Iris pigment epithelial cell (primary cell): ENCODE data around the gene ARHGAP32.

Source experiments
- DNase-seq: peaks from one replicate; pipeline ENCODE4 v3.0.0-alpha.2; 2011; ENCODE audit warnings: low read depth

ARHGAP32 gene

GRCh38 chr11:129192150-129192549 is at the start of gene ARHGAP32:
ARHGAP32 (minus strand) TSS chr11:129192325; CDS start chr11:129192198, 127 bp downstream.
- no peak for DNase-seq

GRCh38 chr11:129239207-129239606 is 47.1 kb upstream of the ARHGAP32 start:
- no peak for DNase-seq

- no peak for DNase-seq
Observed at GRCh38 chr11:129237880-129238638, 45.9 kb upstream of the ARHGAP32 start.

GRCh38 chr11:129237456-129237855 is 45.3 kb upstream of the ARHGAP32 start:
- no peak for DNase-seq

GRCh38 chr11:129236850-129237249 is 44.7 kb upstream of the ARHGAP32 start:
- DNase-seq = no peak

- no peak for DNase-seq
Observed at GRCh38 chr11:129234978-129235377, 42.9 kb upstream of the ARHGAP32 start.

- DNase-seq = peak; percentile 20
Observed at GRCh38 chr11:129230006-129230405, 37.9 kb upstream of the ARHGAP32 start.

GRCh38 chr11:129226207-129226798 is 34.2 kb upstream of the ARHGAP32 start:
- no peak for DNase-seq

- DNase-seq = peak; percentile 88
Observed at GRCh38 chr11:129225190-129225589, 33.1 kb upstream of the ARHGAP32 start.

GRCh38 chr11:129224538-129224937 is 32.4 kb upstream of the ARHGAP32 start:
- no peak for DNase-seq

- peak; percentile 85 for DNase-seq
Observed at GRCh38 chr11:129223701-129224149, 31.6 kb upstream of the ARHGAP32 start.

GRCh38 chr11:129223260-129223659 is 31.1 kb upstream of the ARHGAP32 start:
- DNase-seq = no peak

GRCh38 chr11:129222158-129222557 is 30.0 kb upstream of the ARHGAP32 start:
- no peak for DNase-seq

GRCh38 chr11:129215506-129216245 is 23.6 kb upstream of the ARHGAP32 start:
- no peak for DNase-seq

GRCh38 chr11:129214710-129215295 is 22.7 kb upstream of the ARHGAP32 start:
- DNase-seq = no peak

GRCh38 chr11:129213261-129213660 is 21.1 kb upstream of the ARHGAP32 start:
- no peak for DNase-seq

- DNase-seq = no peak
Observed at GRCh38 chr11:129211397-129211796, 19.3 kb upstream of the ARHGAP32 start.

GRCh38 chr11:129210831-129211181 is 18.7 kb upstream of the ARHGAP32 start:
- DNase-seq = no peak

- DNase-seq = peak; percentile 48
Observed at GRCh38 chr11:129209891-129210830, 18.0 kb upstream of the ARHGAP32 start.

- no peak for DNase-seq
Observed at GRCh38 chr11:129208863-129209262, 16.7 kb upstream of the ARHGAP32 start.

GRCh38 chr11:129204150-129204838 is 12.2 kb upstream of the ARHGAP32 start:
- no peak for DNase-seq
